Karpas-422 (cell line): ENCODE measurements around the gene BCAS3. TPM values are rescaled to one million over a fixed set of nuclear protein-coding genes. Genes with fewer than 3 reads are reported as not detected.

ENCODE experiments used
- DNase-seq: peaks from one replicate; pipeline ENCODE4 v3.0.0-alpha.2; 2015
- H2AFZ ChIP-seq: fragments of 200-600 bp; sonication (generic); 2 replicates; pipeline ENCODE4 v1.6.1; 2014; ENCODE audit warnings: antibody characterized with exemption, low read length, mixed read lengths
- H3K27ac ChIP-seq: fragments of 200-600 bp; sonication (generic); 2 replicates; pipeline ENCODE4 v1.5.1; 2014; ENCODE audit warnings: mild to moderate bottlenecking, low read length, moderate library complexity
- H3K27me3 ChIP-seq: fragments of 200-600 bp; sonication (generic); 2 replicates; pipeline ENCODE4 v1.6.1; 2014; ENCODE audit warnings: low read length, mixed read lengths
- H3K36me3 ChIP-seq: fragments of 200-600 bp; sonication (generic); 2 replicates; pipeline ENCODE4 v1.6.1; 2014; ENCODE audit warnings: low read length, mixed read lengths; ENCODE audit not compliant: insufficient read depth
- H3K4me1 ChIP-seq: fragments of 200-600 bp; sonication (generic); 2 replicates; pipeline ENCODE4 v1.6.1; 2014; ENCODE audit warnings: mild to moderate bottlenecking, low read length, mixed read lengths
- H3K4me2 ChIP-seq: fragments of 200-600 bp; sonication (generic); 2 replicates; pipeline ENCODE4 v1.6.1; 2014; ENCODE audit warnings: low read length, low read depth, mild to moderate bottlenecking; ENCODE audit not compliant: poor library complexity, severe bottlenecking
- H3K4me3 ChIP-seq: fragments of 200-600 bp; sonication (generic); 2 replicates; pipeline ENCODE4 v1.5.1; 2014; ENCODE audit warnings: mild to moderate bottlenecking, antibody characterized with exemption, low read length, mixed read lengths
- H3K79me2 ChIP-seq: fragments of 200-600 bp; sonication (generic); 2 replicates; pipeline ENCODE4 v1.6.1; 2014; ENCODE audit warnings: mild to moderate bottlenecking, low read length, mixed read lengths
- H3K9ac ChIP-seq: fragments of 200-600 bp; sonication (generic); 2 replicates; pipeline ENCODE4 v1.6.0; 2014; ENCODE audit warnings: low read length
- H3K9me2 ChIP-seq: fragments of 200-600 bp; sonication (generic), shearing (Covaris generic); replicated peaks from 2 replicates; pipeline ENCODE4 v1.6.0; 2014; ENCODE audit warnings: mild to moderate bottlenecking, low read length, moderate library complexity; ENCODE audit not compliant: insufficient read depth
- H3K9me3 ChIP-seq: fragments of 300-700, 200-600 bp; sonication (generic); 2 replicates; pipeline ENCODE4 v1.6.1; 2014; ENCODE audit warnings: low read length, mixed read lengths
- H4K20me1 ChIP-seq: fragments of 200-600 bp; sonication (generic); 2 replicates; pipeline ENCODE4 v1.6.1; 2014; ENCODE audit warnings: mild to moderate bottlenecking, antibody characterized with exemption, low read length, low read depth; ENCODE audit not compliant: insufficient read depth
- total RNA-seq: library from RNA; depleted of rRNA; stranded (reverse); fragments of >200 nt; shearing (Covaris generic); gene quantifications from 2 replicates; pipeline ENCODE4 v1.2.3, GENCODE V29; 2014; ENCODE audit warnings: low replicate concordance

BCAS3 gene
- total RNA-seq, 1 experiment from 2014 or later, result 42.6 TPM

GRCh38 chr17:61362852-61363600 is 685.4 kb downstream of the BCAS3 start:
- no peaks in the 10 kb centered on the region for H3K27me3 ChIP-seq

GRCh38 chr17:61363601-61364462 is 686.2 kb downstream of the BCAS3 start:
- Histone ChIP-seq H3K9me3 (no peaks in the 10 kb centered on the region), H2AFZ (no peak overlapping the region), H3K27me3 (no peaks in the 10 kb centered on the region), H4K20me1 (peaks cover 7% of the 10 kb centered on the region; the same call in 1 of the 2 replicates), H3K4me2 (no peak overlapping the region), H3K4me1 (no peaks in the 10 kb centered on the region), H3K9ac (no peak overlapping the region), H3K27ac (no peak overlapping the region), H3K36me3 (no peaks in the 10 kb centered on the region), H3K79me2 (no peaks in the 10 kb centered on the region), H3K9me2 (no peaks in the 10 kb centered on the region), H3K4me3 (no peak overlapping the region)
- DNase-seq, result no peak

More at GRCh38 chr17:61362852-61363600, 685.4 kb downstream of the BCAS3 start:
- Histone ChIP-seq H3K4me3 (no peak overlapping the region), H3K36me3 (no peaks in the 10 kb centered on the region), H3K4me2 (no peak overlapping the region), H3K79me2 (no peaks in the 10 kb centered on the region), H3K27ac (no peak overlapping the region), H3K4me1 (no peaks in the 10 kb centered on the region), H4K20me1 (peaks cover 7% of the 10 kb centered on the region; the same call in 1 of the 2 replicates), H3K9ac (no peak overlapping the region), H3K9me3 (no peaks in the 10 kb centered on the region), H3K9me2 (no peaks in the 10 kb centered on the region), H2AFZ (no peak overlapping the region)
- no peak for DNase-seq

GRCh38 chr17:61364463-61364846 is 686.8 kb downstream of the BCAS3 start:
- no peak overlapping the region for H3K9ac ChIP-seq
- no peaks in the 10 kb centered on the region for H3K79me2 ChIP-seq
- no peaks in the 10 kb centered on the region for H3K36me3 ChIP-seq
- H4K20me1 ChIP-seq, result peaks cover 7% of the 10 kb centered on the region; the same call in 1 of the 2 replicates
- H3K27me3 ChIP-seq, result no peaks in the 10 kb centered on the region
- H3K27ac ChIP-seq, result no peak overlapping the region
- H3K9me2 ChIP-seq, result no peaks in the 10 kb centered on the region
- no peak for DNase-seq
- no peaks in the 10 kb centered on the region for H3K4me1 ChIP-seq
- no peak overlapping the region for H3K4me3 ChIP-seq
- H3K9me3 ChIP-seq, result no peaks in the 10 kb centered on the region
- H2AFZ ChIP-seq, result no peak overlapping the region
- H3K4me2 ChIP-seq, result no peak overlapping the region

GRCh38 chr17:61366076-61366714 is 688.5 kb downstream of the BCAS3 start:
- H3K36me3 ChIP-seq, result no peaks in the 10 kb centered on the region
- H3K27ac ChIP-seq, result no peak overlapping the region
- no peaks in the 10 kb centered on the region for H3K79me2 ChIP-seq
- no peaks in the 10 kb centered on the region for H3K9me2 ChIP-seq
- DNase-seq, result no peak
- peaks cover 7% of the 10 kb centered on the region; the same call in 1 of the 2 replicates for H4K20me1 ChIP-seq
- H3K4me1 ChIP-seq, result no peaks in the 10 kb centered on the region
- H3K27me3 ChIP-seq, result no peaks in the 10 kb centered on the region
- no peak overlapping the region for H2AFZ ChIP-seq
- H3K9me3 ChIP-seq, result no peaks in the 10 kb centered on the region
- H3K9ac ChIP-seq, result no peak overlapping the region
- no peak overlapping the region for H3K4me3 ChIP-seq
- no peak overlapping the region for H3K4me2 ChIP-seq

GRCh38 chr17:61366715-61367413 is 689.2 kb downstream of the BCAS3 start:
- H3K9ac ChIP-seq, result no peak overlapping the region
- no peak overlapping the region for H3K4me3 ChIP-seq
- DNase-seq, result no peak
- H3K4me2 ChIP-seq, result no peak overlapping the region
- H2AFZ ChIP-seq, result no peak overlapping the region
- no peaks in the 10 kb centered on the region for H3K36me3 ChIP-seq
- H3K9me3 ChIP-seq, result no peaks in the 10 kb centered on the region
- H4K20me1 ChIP-seq, result peaks cover 7% of the 10 kb centered on the region; the same call in 1 of the 2 replicates
- H3K27ac ChIP-seq, result no peak overlapping the region
- no peaks in the 10 kb centered on the region for H3K9me2 ChIP-seq
- no peaks in the 10 kb centered on the region for H3K79me2 ChIP-seq
- H3K4me1 ChIP-seq, result no peaks in the 10 kb centered on the region
- no peaks in the 10 kb centered on the region for H3K27me3 ChIP-seq

GRCh38 chr17:61368049-61368831 is 690.6 kb downstream of the BCAS3 start:
- no peak overlapping the region for H2AFZ ChIP-seq
- H3K27ac ChIP-seq, result no peak overlapping the region
- 0 out of 2 replicates have a peak, but pooled peaks cover 4% of the 10 kb centered on the region for H4K20me1 ChIP-seq
- H3K4me1 ChIP-seq, result no peaks in the 10 kb centered on the region
- H3K4me2 ChIP-seq, result no peak overlapping the region
- H3K9me2 ChIP-seq, result no peaks in the 10 kb centered on the region
- no peaks in the 10 kb centered on the region for H3K9me3 ChIP-seq
- H3K79me2 ChIP-seq, result no peaks in the 10 kb centered on the region
- no peak for DNase-seq
- H3K36me3 ChIP-seq, result no peaks in the 10 kb centered on the region
- H3K27me3 ChIP-seq, result no peaks in the 10 kb centered on the region
- no peak overlapping the region for H3K9ac ChIP-seq
- H3K4me3 ChIP-seq, result no peak overlapping the region

GRCh38 chr17:61368832-61369450 is 691.3 kb downstream of the BCAS3 start:
- Histone ChIP-seq H3K27ac (no peak overlapping the region), H3K4me2 (no peak overlapping the region), H3K4me3 (no peak overlapping the region), H3K36me3 (no peaks in the 10 kb centered on the region), H3K4me1 (no peaks in the 10 kb centered on the region), H2AFZ (no peak overlapping the region), H3K9me2 (no peaks in the 10 kb centered on the region), H3K9ac (no peak overlapping the region), H3K79me2 (no peaks in the 10 kb centered on the region), H3K27me3 (no peaks in the 10 kb centered on the region), H4K20me1 (0 out of 2 replicates have a peak, but pooled peaks cover 2% of the 10 kb centered on the region), H3K9me3 (no peaks in the 10 kb centered on the region)
- DNase-seq, result no peak
